Measurements from ENCODE around the gene SMKR1.

GRCh38 chr7:129559564-129559963, 57.2 kb downstream of the SMKR1 start:
- TF ChIP-seq CTCF (IDR thresholded peaks at IDR 0.05; ENCODE audit: low read depth, low read length) (no peak), EZH2phosphoT487 (IDR thresholded peaks at IDR 0.05; ENCODE audit: low read depth) (no peak)

All from OCI-LY3 (cell line).